ENCODE results near the gene ST6GALNAC5.

Gene ST6GALNAC5

GRCh38 chr1:77047978-77048614 is 180.8 kb downstream of the ST6GALNAC5 start:
- no peak for DNase-seq (ENCODE audit: low spot score)

- no peak for DNase-seq (ENCODE audit: low spot score)
Observed at GRCh38 chr1:77048615-77049005, 181.3 kb downstream of the ST6GALNAC5 start.

GRCh38 chr1:77051425-77051824 is 184.1 kb downstream of the ST6GALNAC5 start:
- no peak for DNase-seq (ENCODE audit: low spot score)

- no peak for DNase-seq (ENCODE audit: low spot score)
Observed at GRCh38 chr1:77056525-77056924, 189.2 kb downstream of the ST6GALNAC5 start.

GRCh38 chr1:77057994-77058585 is 190.8 kb downstream of the ST6GALNAC5 start:
- DNase-seq (ENCODE audit: low spot score): no peak

GRCh38 chr1:77060000-77060399 is 192.7 kb downstream of the ST6GALNAC5 start:
- no peak for DNase-seq (ENCODE audit: low spot score)

- no peak for DNase-seq (ENCODE audit: low spot score)
Observed at GRCh38 chr1:77061162-77061561, 193.9 kb downstream of the ST6GALNAC5 start.

GRCh38 chr1:77063118-77063517 is 195.8 kb downstream of the ST6GALNAC5 start:
- DNase-seq (ENCODE audit: low spot score): no peak

- no peak for DNase-seq (ENCODE audit: low spot score)
Observed at GRCh38 chr1:77064246-77064645, 197.0 kb downstream of the ST6GALNAC5 start.

GRCh38 chr1:77065693-77066342 is 198.5 kb downstream of the ST6GALNAC5 start:
- DNase-seq (ENCODE audit: low spot score): no peak

- DNase-seq (ENCODE audit: low spot score): no peak
Observed at GRCh38 chr1:77068013-77068412, 200.7 kb downstream of the ST6GALNAC5 start.

- no peak for DNase-seq (ENCODE audit: low spot score)
Observed at GRCh38 chr1:77076759-77077158, 209.5 kb downstream of the ST6GALNAC5 start.

- no peak for DNase-seq (ENCODE audit: low spot score)
Observed at GRCh38 chr1:77081834-77082233, 214.6 kb downstream of the ST6GALNAC5 start.

- DNase-seq (ENCODE audit: low spot score): no peak
Observed at GRCh38 chr1:77084457-77084856, 217.2 kb downstream of the ST6GALNAC5 start.

- DNase-seq (ENCODE audit: low spot score): no peak
Observed at GRCh38 chr1:77085109-77085508, 217.8 kb downstream of the ST6GALNAC5 start.

- DNase-seq (ENCODE audit: low spot score): no peak
Observed at GRCh38 chr1:77089756-77090155, 222.5 kb downstream of the ST6GALNAC5 start.

GRCh38 chr1:77095236-77095635 is 228.0 kb downstream of the ST6GALNAC5 start:
- no peak for DNase-seq (ENCODE audit: low spot score)

GRCh38 chr1:77096496-77097255 is 229.4 kb downstream of the ST6GALNAC5 start:
- DNase-seq (ENCODE audit: low spot score): no peak

GRCh38 chr1:77100875-77101274 is 233.6 kb downstream of the ST6GALNAC5 start:
- DNase-seq (ENCODE audit: low spot score): no peak

- no peak for DNase-seq (ENCODE audit: low spot score)
Observed at GRCh38 chr1:77103486-77103885, 236.2 kb downstream of the ST6GALNAC5 start.

GRCh38 chr1:77104672-77105071 is 237.4 kb downstream of the ST6GALNAC5 start:
- DNase-seq (ENCODE audit: low spot score): no peak

Data from germinal center (tissue), 1 donor.